HG02973 (cell line): Measurements from ENCODE around the gene CMBL.

Experiments used
- ATAC-seq: cut with Tn5 transposase; IDR thresholded peaks from one replicate; pipeline ENCODE4 v1.9.1; 2021; ENCODE audit warnings: moderate library complexity; ENCODE audit not compliant: unreplicated experiment

CMBL gene

GRCh38 chr5:10310835-10311570 is 3.3 kb upstream of the CMBL start:
- ATAC-seq: peak; percentile 78

GRCh38 chr5:10310066-10310779 is 2.5 kb upstream of the CMBL start:
- ATAC-seq: no peak

- ATAC-seq: no peak
Observed at GRCh38 chr5:10308844-10309243, 1.1 kb upstream of the CMBL start.

GRCh38 chr5:10306806-10307205 is 896 bp downstream of the CMBL start:
- no peak for ATAC-seq

- ATAC-seq: no peak
Observed at GRCh38 chr5:10306114-10306513, 1.6 kb downstream of the CMBL start.

DNA sequence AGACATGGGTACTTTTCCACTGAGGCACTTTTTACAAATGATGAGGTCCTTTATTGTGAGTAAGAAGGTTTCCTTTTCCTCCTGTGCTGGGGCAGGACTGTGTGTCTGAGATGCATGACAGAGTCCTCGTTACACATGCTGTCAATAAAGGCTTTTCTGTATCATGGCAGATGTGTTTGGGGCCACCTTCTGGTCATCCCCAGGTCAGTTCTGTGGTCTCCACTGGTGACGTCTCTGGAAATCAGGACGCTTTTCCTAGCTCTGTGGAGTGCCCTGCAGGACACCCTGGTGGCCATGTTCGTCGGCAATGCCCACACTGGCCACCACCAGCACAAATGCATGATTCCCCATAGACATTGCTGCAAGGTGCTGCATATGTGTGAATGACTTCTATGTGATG is 2.8 kb downstream of the CMBL start:
- no peak for ATAC-seq

GRCh38 chr5:10303699-10304170 is 4.0 kb downstream of the CMBL start:
- no peak for ATAC-seq

DNA sequence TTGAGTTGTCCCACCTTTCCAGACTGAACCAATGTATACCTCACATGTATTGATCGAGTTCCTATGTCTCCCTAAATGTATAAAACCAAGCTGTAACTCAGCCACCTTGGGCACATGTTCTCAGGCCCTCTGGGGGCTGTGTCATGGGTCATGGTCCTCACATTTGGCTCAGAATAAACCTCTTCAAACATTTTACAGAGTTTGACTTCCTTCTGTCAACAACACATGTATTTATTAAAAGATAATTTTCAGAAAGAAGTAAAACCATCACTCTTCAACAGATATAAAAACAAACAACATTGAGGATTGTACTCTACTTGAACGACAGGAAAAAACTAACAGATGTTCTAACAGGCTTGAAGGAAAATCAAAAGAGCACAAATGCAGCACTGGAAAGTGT is 4.5 kb downstream of the CMBL start:
- ATAC-seq: no peak

DNA sequence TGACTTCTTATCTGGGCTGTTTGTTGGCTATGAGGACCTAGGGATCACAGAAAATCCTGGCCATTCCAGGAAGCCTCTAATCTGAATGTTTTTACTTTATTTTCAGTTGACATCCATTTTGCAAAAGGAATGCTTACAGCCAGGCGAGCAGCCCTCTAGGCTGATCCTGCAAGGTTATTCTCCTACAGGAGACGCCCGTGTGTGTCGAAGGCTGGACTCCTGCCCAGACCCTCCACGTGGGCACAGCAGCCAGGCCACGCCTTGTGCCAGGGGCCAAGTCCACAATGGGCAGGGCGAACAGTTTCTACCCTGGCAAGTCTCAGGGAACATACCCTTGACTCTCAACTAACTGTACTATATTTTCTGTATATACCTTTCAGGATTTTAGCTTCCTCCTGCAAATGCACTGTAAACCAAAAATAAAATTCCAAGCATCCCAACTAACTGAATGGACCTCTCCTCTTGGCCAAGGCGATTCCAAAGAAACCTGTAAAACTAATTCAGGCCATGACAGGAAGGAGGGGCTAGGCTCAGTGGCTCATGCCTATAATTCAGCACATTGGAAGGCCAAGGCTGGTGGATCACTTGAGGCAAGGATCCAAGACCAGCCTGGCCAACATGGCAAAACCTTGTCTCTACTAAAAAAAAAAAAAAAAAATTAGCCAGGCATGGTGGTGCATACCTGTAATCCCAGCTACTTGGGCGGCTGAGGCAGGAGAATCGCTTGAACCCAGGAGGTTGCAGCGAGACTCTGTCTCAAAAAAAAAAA is 5.7 kb downstream of the CMBL start:
- ATAC-seq: no peak

DNA sequence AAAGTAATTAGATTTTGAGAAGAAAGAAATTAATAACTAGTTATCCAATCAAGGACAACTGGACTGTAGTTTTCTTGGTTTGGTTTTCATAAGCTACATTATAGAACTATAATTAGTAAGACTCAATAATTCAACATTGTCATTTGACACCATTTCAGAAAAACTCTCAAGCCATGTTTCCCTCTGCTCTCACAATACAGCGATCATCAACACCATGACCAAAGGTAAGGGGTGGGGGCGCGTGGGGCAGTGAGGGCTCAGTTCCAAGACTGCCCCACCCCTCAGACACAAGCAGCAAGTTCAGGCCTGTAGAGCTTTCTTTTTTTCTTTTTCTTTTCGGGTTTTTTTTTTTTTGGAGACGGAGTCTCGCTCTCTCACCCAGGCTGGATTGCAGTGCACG is 6.4 kb downstream of the CMBL start:
- ATAC-seq: no peak

DNA sequence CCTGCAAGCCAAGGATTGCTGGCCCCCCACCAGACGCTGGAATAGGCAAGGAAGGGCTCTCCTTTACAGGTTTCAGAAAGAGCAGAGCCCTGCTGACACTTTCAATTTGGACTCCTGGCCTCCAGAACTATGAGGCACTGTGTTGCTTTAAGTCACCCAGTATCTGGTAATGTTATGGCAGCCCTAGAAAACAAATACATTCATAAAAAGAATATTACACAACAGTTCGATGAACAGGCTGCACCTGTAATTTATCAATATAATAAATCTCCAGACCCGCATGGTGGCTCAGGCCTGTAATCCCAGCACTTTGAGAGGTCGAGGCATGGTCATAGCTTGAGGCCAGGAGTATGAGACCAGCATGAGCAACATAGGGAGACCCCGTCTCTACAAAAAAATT is 7.5 kb downstream of the CMBL start:
- no peak for ATAC-seq

DNA sequence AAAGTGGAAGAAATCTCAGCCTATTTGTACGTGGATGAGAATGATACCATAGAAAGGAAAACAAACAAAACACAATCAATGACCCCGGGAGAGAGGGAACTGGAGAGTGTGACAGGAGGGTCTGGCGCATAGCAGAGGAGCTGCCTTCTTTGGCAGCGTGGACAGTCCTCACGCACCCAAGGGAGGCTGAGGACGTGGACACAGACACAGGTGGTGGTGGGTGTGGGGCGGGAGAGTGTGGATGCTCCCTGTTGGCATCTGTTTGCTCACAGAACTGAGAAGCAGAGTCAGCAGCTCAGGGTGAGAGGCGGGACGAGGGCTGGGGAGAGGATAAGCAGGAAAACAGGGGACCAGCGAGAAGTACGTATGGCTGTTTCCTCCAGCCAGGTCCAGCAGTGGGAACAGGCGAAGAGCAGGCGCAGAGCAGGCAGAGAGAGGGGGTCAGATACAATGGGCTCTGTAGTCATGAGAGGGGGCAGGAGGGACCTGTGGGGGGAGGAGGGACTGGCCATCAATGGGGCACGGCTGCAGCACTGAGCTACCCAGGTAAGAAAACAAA is 10.0 kb downstream of the CMBL start:
- ATAC-seq: no peak

DNA sequence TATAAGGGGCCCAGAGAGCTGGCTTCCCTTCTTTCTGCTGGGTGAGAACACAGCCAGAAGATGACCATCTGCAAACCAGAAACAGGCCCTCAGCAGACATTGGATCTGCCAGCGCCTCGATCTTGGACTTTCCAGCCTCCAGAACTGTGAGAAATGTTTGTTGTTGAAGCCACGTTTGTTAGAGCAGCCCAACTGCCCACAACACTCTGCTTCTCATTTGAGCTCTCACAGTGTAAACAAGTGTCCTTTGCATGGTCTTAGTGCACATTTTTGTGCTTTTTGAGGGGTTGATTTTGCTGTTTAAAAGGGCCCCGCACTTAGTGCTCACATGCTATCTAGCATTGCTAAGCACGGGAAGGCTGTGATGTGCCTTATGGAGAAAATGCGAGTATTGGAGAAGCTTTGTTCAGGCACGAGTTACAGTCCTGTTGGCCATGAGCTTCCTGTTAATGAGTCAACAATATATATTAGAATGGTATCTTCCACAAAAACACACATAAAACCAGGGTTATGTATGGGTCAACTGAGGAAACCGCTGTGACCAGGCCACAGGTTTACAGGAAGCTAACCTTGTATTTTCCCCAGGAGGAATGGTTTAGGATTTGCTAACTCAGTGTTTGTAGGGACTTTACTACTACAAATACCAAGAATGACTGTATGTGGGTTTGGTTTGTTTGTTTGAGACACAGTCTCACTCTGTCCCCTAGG is 11.9 kb downstream of the CMBL start:
- ATAC-seq: no peak

DNA sequence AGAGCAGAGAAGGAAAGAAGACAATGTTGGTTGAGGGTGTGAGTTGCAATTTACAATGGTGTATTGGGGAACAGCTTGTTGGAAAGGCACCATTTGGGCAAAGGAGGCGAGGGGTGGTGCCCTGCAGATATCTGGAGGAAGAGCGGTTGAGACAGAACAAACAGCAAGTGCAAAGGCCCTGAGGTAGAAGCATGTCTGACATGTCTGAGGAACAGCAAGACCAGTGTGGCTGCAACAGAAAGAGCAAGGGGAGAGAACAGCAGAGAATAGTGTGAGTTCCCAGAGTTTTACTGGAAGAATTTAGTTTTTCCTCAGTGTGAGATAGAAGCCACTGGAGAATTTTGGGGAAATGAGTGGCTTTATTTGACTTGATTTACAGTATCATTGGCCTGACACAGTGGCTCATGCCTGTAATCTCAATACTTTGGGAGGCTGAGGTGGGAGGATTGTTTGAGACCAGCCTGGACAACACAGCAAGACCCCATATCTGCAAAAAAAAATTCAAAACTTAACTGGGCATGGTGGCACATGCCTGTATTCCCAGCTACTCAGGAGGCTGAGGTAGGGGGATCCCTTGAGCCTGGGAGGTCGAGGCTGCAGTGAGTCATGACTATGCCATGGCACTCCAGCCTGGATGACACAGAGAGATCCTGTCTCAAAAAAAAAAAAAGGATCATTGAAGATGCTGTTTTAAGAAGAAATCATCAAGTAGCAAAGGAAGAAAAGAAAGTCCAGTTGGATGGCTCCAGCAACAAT is 13.6 kb downstream of the CMBL start:
- no peak for ATAC-seq

DNA sequence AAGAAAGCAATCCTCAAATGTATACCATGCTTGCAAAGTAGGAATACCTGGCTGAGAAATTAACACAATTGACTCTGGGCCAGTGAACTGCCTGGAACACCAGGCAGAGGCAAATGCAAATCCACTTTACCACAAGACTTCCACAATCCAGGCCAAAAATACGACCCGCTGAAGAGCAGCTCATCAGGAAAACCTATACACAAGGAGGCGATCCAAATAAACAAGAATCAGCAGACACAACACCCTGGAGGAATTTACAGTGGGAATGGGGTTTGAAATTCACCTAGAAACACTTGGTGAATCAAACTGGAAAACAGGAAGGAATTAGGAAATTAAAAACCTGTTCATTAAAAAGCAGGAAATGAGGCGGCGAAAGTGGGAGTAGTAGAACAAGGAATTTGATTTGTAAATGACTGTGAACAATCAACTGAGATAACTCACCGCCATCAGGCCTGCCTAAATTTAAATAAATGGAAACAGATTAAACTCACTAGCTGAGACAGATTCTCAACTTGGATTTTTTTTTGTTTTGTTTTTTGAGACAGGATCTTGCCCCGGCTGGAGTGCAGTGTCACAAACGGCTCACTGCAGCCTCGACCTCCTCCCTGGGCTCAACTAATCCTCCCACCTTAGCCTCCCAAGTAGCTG is 15.9 kb downstream of the CMBL start:
- no peak for ATAC-seq

DNA sequence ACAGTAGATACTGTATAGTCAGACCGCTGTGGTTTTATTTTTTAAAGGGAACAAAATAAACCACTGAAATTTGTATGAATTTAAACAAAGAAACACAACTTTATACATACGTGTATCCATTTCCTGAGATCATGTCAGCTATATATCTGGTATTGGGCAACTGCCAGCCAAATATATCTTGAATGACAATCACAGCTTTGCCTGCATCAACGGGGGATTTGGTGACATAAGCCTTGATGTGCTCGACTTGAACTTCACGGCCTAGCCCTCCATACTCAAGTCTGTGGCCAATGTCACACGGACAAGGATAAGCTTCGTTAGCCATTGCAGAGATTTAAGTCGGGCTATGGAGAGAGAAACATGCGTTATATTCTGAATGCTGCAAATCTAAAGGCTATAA is 17.3 kb downstream of the CMBL start:
- no peak for ATAC-seq

DNA sequence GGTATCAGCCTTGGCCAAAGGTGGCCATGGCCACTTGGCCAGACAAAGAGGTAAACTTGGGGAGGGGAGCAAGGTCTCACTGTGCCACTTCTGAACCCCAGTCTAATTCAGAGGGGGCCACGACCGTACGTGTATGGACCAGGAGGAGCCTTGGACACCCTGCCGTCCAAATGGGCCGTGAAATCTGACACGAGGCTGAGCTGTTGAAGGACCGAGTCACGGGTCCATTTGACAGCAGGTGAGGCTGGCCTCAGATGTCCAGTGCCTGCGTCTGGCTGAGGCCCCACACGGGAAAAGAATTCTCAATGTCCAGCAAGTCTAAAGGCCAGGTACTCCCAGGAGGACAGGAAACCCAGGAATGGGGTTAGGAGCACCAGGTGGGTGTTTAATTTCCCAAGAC is 17.7 kb downstream of the CMBL start:
- ATAC-seq: no peak

DNA sequence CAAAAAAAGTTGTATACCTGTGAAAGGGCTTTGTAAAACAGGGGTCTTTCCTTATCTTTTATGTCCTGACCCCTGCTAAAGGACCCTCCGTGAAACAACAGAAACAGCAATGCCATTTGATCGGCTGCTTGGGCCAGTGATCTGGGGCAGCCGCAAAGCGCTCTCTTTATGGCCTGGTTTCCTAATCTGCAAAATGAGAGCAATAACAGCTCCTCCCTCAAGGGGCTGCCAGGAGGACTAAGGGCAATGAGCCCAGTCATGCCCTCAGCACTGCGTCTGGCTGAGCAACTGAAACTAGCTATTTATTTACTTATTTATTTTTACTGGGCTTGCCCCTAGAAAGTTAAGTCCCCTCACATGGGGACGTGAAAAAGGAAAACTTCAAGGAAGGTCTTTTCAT is 18.3 kb downstream of the CMBL start:
- ATAC-seq: no peak

GRCh38 chr5:10288592-10289219 is 19.0 kb downstream of the CMBL start:
- no peak for ATAC-seq
